GM12878 (cell line): ENCODE results near the gene VAX1. TPM values are rescaled to one million over a fixed set of nuclear protein-coding genes. Genes with fewer than 3 reads are reported as not detected.
"Not testable (repeated sequence)": the region's sequence is repeated elsewhere in the genome, so short reads cannot be mapped to it uniquely, and the experiment has no call there.

ENCODE experiments used
- ATAC-seq: fragments of 200-7000 bp; cut with Tn5 transposase; 3 replicates; pipeline ENCODE4 v1.9.1; 2020; ENCODE audit warnings: mild to moderate bottlenecking, moderate library complexity
- BruUV-seq: library from RNA; stranded (reverse); fragments of 400-500 nt; replicated peaks from 2 replicates; lab custom pipeline; 2021; lab: Mats Ljungman, UMichigan
- CTCF ChIA-PET: fragments of 300-600 bp; sonication (Branson Sonifier 250); formaldehyde crosslinking; extraction: SDS; loops from one replicate; lab custom pipeline; 2021; ENCODE audit warnings: inconsistent platforms; lab: Yijun Ruan, JAX
- POLR2A ChIA-PET: fragments of 350-600 bp; formaldehyde crosslinking; extraction: SDS; loops from one replicate; lab custom pipeline; 2021; ENCODE audit warnings: inconsistent platforms; lab: Charles Lee
- RAD21 ChIA-PET: fragments of 300-600 bp; sonication (Branson Sonifier 250); formaldehyde crosslinking; loops from one replicate; lab custom pipeline; 2023; ENCODE audit warnings: antibody characterized with exemption; ENCODE audit not compliant: unreplicated experiment; lab: Charles Lee
- SMC1A ChIA-PET: fragments of 300-600 bp; sonication (Branson Sonifier 250); formaldehyde crosslinking; loops from one replicate; lab custom pipeline; 2023; ENCODE audit not compliant: unreplicated experiment, uncharacterized antibody; lab: Charles Lee
- DNase-seq: peaks from one replicate; pipeline ENCODE4 v3.0.0-alpha.2; 2011; ENCODE audit warnings: low read depth, low spot score
- FAIRE-seq: peaks from 3 replicates; lab custom pipeline; 2011; peaks lifted over from hg19 to GRCh38; lab: Jason Lieb, UNC
- H2AFZ ChIP-seq: 2 replicates; pipeline ENCODE4 v1.6.0; 2011; ENCODE audit warnings: low read depth, low read length, control low read depth; ENCODE audit not compliant: control insufficient read depth
- H3K27ac ChIP-seq: 2 replicates; pipeline ENCODE4 v1.5.1; 2011; ENCODE audit warnings: control low read depth; ENCODE audit not compliant: control insufficient read depth, insufficient read depth
- H3K27me3 ChIP-seq, 2 experiments: replicated peaks in 1 of 2; 2 replicates each; pipeline versions ENCODE4 v1.6.0 to v1.6.1; 2011; ENCODE audit warnings: low read length in 1 of 2; ENCODE audit not compliant: control insufficient read depth in 2 of 2, insufficient read depth in 2 of 2
- H3K36me3 ChIP-seq, 2 experiments: 2 replicates each; pipeline ENCODE4 v1.5.1; 2011; ENCODE audit warnings: low read length in 1 of 2; ENCODE audit not compliant: control insufficient read depth in 2 of 2, insufficient read depth in 2 of 2
- H3K4me1 ChIP-seq: 2 replicates; pipeline ENCODE4 v1.6.1; 2011; ENCODE audit warnings: mild to moderate bottlenecking, low read length, moderate library complexity, mixed read lengths; ENCODE audit not compliant: control insufficient read depth, insufficient read depth
- H3K4me2 ChIP-seq: 2 replicates; pipeline ENCODE4 v1.6.0; 2011; ENCODE audit warnings: control low read depth; ENCODE audit not compliant: control insufficient read depth, insufficient read depth
- H3K4me3 ChIP-seq: fragments of 200-600 bp; sonication (generic); 2 replicates; pipeline ENCODE4 v1.5.1; 2016
- H3K79me2 ChIP-seq: 2 replicates; pipeline ENCODE4 v1.6.0; 2011; ENCODE audit warnings: low read length; ENCODE audit not compliant: control insufficient read depth, insufficient read depth
- H3K9ac ChIP-seq: 2 replicates; pipeline ENCODE4 v1.8.0; 2011; ENCODE audit warnings: low read length, control low read depth, mixed read lengths; ENCODE audit not compliant: control insufficient read depth, insufficient read depth
- H3K9me3 ChIP-seq: replicated peaks from 3 replicates; pipeline ENCODE4 v1.5.1; 2011; ENCODE audit warnings: mild to moderate bottlenecking, low read length; ENCODE audit not compliant: control insufficient read depth, insufficient read depth
- H4K20me1 ChIP-seq: 2 replicates; pipeline ENCODE4 v1.6.0; 2011; ENCODE audit not compliant: control insufficient read depth, insufficient read depth
- SMAD5 ChIP-seq: IDR thresholded peaks from 2 replicates; pipeline ENCODE4 v1.6.1; 2016; ENCODE audit warnings: antibody characterized with exemption, low read depth
- SPI1 ChIP-seq: IDR thresholded peaks from 2 replicates; pipeline ENCODE4 v1.6.1; 2011; ENCODE audit warnings: low read depth, mild to moderate bottlenecking, low read length, moderate library complexity, borderline replicate concordance; ENCODE audit not compliant: insufficient read depth
- WGBS: methylation state at CpG from one replicate; pipeline ENCODE4 v1.1.6; 2016; ENCODE audit warnings: low lambda C conversion rate; ENCODE audit not compliant: insufficient replicate concordance, insufficient coverage; ENCODE audit errors: missing lambda C conversion rate; 5-methylcytosine and 5-hydroxymethylcytosine counted together
- in situ Hi-C: fragments of 300-500 bp; cut with MboI; formaldehyde crosslinking; loops from 9 replicates; pipeline ENCODE4 v1.14.3; 2018; ENCODE audit warnings: mixed read lengths
- intact Hi-C: fragments of 100-400 bp; cut with micrococcal nuclease; formaldehyde crosslinking; loops from one replicate; pipeline ENCODE4 v1.14.2; 2022; ENCODE audit not compliant: unreplicated experiment
- polyA plus RNA-seq, 11 experiments: library from polyadenylated mRNA; depleted of rRNA in 4 of 11; unstranded in 6 of 11; stranded (reverse) in 5 of 11; fragments of >200 nt; fragmentation: Nextera tagmentation in 4 of 11; fragmentation: Illumina TruSeq in 1 of 11; extraction: Ambion mirVana in 4 of 11; extraction: Trizol in 1 of 11; gene quantifications; 1 replicate in 1 of 11; 2 replicates in 10 of 11; pipeline versions ENCODE4 v1.2.1 to v1.2.3, GENCODE V29; 2011 to 2016; ENCODE audit warnings: inconsistent platforms in 2 of 11, missing spikeins in 2 of 11, low read depth in 1 of 11
- total RNA-seq, 4 experiments: library from RNA; depleted of rRNA in 3 of 4; stranded (reverse); fragments of >200 nt in 3 of 4; fragmentation: Illumina TruSeq in 1 of 4; extraction: Trizol in 1 of 4; gene quantifications; 2 replicates each; pipeline versions ENCODE4 v1.2.1 to v1.2.3, GENCODE V29; 2013 to 2021
- TF ChIP-seq, protein P1 (sequence below): fragments of 450-650 bp; IDR thresholded peaks from 2 replicates; pipeline ENCODE4 v1.6.1; 2017; ENCODE audit warnings: mild to moderate bottlenecking, moderate library complexity
- TF ChIP-seq, protein P2 (sequence below): fragments of 450-650 bp; formaldehyde crosslinking; IDR thresholded peaks from 2 replicates; pipeline ENCODE4 v1.4.0; 2020; ENCODE audit warnings: mild to moderate bottlenecking, moderate library complexity

The VAX1 gene
- total and polyA plus RNA-seq, 10 of the 15 experiments (the other 5 are each of a cell fraction or from before 2014, with no cell fraction given): not detected

DNA sequence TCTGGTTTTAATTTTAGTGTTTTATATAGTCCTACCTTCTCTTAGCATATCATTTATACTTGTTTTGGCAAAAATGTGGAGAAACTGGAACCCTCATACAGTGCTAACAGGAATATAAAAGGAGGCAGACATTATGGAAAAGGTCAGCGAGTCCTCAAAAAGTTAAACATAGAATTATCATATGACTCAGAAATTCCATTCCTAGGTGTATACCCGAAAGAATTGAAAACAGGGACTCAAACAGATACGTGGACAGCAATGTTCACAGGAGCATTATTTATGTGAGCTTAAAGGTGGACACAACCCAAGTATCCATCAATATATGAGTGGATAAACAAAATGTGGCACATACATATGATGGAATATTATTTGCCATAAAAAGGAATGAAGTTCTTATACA, 51.5 kb downstream of the VAX1 start (continued):
- TF ChIP-seq, protein P1, sequence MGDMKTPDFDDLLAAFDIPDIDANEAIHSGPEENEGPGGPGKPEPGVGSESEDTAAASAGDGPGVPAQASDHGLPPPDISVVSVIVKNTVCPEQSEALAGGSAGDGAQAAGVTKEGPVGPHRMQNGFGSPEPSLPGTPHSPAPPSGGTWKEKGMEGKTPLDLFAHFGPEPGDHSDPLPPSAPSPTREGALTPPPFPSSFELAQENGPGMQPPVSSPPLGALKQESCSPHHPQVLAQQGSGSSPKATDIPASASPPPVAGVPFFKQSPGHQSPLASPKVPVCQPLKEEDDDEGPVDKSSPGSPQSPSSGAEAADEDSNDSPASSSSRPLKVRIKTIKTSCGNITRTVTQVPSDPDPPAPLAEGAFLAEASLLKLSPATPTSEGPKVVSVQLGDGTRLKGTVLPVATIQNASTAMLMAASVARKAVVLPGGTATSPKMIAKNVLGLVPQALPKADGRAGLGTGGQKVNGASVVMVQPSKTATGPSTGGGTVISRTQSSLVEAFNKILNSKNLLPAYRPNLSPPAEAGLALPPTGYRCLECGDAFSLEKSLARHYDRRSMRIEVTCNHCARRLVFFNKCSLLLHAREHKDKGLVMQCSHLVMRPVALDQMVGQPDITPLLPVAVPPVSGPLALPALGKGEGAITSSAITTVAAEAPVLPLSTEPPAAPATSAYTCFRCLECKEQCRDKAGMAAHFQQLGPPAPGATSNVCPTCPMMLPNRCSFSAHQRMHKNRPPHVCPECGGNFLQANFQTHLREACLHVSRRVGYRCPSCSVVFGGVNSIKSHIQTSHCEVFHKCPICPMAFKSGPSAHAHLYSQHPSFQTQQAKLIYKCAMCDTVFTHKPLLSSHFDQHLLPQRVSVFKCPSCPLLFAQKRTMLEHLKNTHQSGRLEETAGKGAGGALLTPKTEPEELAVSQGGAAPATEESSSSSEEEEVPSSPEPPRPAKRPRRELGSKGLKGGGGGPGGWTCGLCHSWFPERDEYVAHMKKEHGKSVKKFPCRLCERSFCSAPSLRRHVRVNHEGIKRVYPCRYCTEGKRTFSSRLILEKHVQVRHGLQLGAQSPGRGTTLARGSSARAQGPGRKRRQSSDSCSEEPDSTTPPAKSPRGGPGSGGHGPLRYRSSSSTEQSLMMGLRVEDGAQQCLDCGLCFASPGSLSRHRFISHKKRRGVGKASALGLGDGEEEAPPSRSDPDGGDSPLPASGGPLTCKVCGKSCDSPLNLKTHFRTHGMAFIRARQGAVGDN: no peak
- TF ChIP-seq SPI1: no peak
- no peak for TF ChIP-seq SMAD5
- TF ChIP-seq, protein P2, sequence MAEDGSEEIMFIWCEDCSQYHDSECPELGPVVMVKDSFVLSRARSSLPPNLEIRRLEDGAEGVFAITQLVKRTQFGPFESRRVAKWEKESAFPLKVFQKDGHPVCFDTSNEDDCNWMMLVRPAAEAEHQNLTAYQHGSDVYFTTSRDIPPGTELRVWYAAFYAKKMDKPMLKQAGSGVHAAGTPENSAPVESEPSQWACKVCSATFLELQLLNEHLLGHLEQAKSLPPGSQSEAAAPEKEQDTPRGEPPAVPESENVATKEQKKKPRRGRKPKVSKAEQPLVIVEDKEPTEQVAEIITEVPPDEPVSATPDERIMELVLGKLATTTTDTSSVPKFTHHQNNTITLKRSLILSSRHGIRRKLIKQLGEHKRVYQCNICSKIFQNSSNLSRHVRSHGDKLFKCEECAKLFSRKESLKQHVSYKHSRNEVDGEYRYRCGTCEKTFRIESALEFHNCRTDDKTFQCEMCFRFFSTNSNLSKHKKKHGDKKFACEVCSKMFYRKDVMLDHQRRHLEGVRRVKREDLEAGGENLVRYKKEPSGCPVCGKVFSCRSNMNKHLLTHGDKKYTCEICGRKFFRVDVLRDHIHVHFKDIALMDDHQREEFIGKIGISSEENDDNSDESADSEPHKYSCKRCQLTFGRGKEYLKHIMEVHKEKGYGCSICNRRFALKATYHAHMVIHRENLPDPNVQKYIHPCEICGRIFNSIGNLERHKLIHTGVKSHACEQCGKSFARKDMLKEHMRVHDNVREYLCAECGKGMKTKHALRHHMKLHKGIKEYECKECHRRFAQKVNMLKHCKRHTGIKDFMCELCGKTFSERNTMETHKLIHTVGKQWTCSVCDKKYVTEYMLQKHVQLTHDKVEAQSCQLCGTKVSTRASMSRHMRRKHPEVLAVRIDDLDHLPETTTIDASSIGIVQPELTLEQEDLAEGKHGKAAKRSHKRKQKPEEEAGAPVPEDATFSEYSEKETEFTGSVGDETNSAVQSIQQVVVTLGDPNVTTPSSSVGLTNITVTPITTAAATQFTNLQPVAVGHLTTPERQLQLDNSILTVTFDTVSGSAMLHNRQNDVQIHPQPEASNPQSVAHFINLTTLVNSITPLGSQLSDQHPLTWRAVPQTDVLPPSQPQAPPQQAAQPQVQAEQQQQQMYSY: no peak

DNA sequence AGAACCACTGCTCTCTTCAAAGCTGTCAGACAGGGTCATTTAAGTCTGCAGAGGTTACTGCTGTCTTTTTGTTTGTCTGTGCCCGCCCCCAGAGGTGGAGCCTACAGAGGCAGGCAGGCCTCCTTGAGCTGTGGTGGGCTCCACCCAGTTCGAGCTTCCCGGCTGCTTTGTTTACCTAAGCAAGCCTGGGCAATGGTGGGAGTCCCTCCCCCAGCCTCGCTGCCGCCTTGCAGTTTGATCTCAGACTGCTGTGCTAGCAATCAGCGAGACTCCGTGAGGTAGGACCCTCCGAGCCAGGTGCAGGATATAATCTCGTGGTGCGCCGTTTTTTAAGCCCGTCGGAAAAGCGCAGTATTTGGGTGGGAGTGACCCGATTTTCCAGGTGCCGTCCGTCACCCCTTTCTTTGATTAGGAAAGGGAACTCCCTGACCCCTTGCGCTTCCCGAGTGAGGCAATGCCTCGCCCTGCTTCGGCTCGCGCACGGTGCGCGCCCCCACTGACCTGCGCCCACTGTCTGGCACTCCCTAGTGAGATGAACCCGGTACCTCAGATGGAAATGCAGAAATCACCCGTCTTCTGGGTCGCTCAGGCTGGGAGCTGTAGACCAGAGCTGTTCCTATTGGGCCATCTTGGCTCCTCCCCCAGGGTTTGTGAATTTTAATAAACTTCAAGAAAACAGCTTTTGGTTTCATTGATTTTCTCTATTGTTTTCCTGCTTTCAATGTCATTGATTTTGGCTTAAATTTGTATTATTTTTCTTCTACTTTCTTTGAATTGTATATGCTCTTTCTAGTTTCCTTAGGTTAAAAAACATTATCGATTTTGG, 53.4 kb downstream of the VAX1 start:
- BruUV-seq, H3K9ac ChIP-seq, SMC1A ChIA-PET, FAIRE-seq, H3K4me1 ChIP-seq, H3K27me3 ChIP-seq, in situ Hi-C loops, RAD21 ChIA-PET, H3K4me2 ChIP-seq, H3K36me3 ChIP-seq, DNase-seq, H3K79me2 ChIP-seq, H3K27ac ChIP-seq, H4K20me1 ChIP-seq, H3K4me3 ChIP-seq, ATAC-seq, H2AFZ ChIP-seq, intact Hi-C loops, CTCF ChIA-PET, H3K9me3 ChIP-seq: not testable (repeated sequence)
- WGBS: 56% methylated on average over 24 of the region's 31 CpGs
- POLR2A ChIA-PET: interaction anchor here (0.7 kb wide), 1 partner anchor 14 kb away, joined by 3 read pairs; no protein-coding TSS in a partner anchor
